ENCODE measurements around the gene ATG3.

- TF ChIP-seq CTCF (IDR thresholded peaks at IDR 0.05; ENCODE audit: low read length) (no peak), EZH2 (IDR thresholded peaks at IDR 0.05; ENCODE audit: borderline replicate concordance, low read length) (no peak)
Measured at GRCh38 chr3:112602217-112602838, 40.6 kb upstream of the ATG3 start.

Data from OCI-LY1 (cell line).